ENCODE measurements around the gene HACD3. TPM values are rescaled to one million over a fixed set of nuclear protein-coding genes. Genes with fewer than 3 reads are reported as not detected.
"Not testable (repeated sequence)": the region's sequence is repeated elsewhere in the genome, so short reads cannot be mapped to it uniquely, and the experiment has no call there.

HACD3 gene
- polyA plus RNA-seq, 1 of the 3 experiments (the other 2 are of a cell fraction): 45.7 TPM

- H3K9ac ChIP-seq: no peak overlapping the region
- H3K9me2 ChIP-seq: no peaks in the 10 kb centered on the region; the same call in 1 of the 2 replicates
- no peak overlapping the region for H3K4me2 ChIP-seq
- H3K36me3 ChIP-seq (replicated peaks in 1 of 2; ENCODE audit: control insufficient read depth in 1 of 2, insufficient read depth in 2 of 2, low read length in 1 of 2): peaks cover 15 to 17% of the 10 kb centered on the region in 2 experiments
- WGBS (ENCODE audit: low lambda C conversion rate): 76% methylated on average over 2 of the region's 2 CpGs
- H3F3A ChIP-seq (replicated peaks; ENCODE audit: insufficient read depth): peaks cover 5% of the 10 kb centered on the region
- peaks cover 28% of the 10 kb centered on the region for H4K20me1 ChIP-seq (ENCODE audit: insufficient read depth)
- POLR2A ChIA-PET: no interaction called here
- H2AFZ ChIP-seq (ENCODE audit: low read depth): no peak overlapping the region
- no peaks in the 10 kb centered on the region for H3K9me3 ChIP-seq
- no peak for DNase-seq
- CTCF ChIA-PET: no interaction called here
- H3K27ac ChIP-seq (ENCODE audit: low read depth in 2 of 2, low read length in 1 of 2): no peak overlapping the region
- no peaks in the 10 kb centered on the region; a peak in 1 of 4 replicates for H3K4me1 ChIP-seq (ENCODE audit: control insufficient read depth in 1 of 2, insufficient read depth in 2 of 2, low read depth in 1 of 2, low read length in 1 of 2)
- peaks cover 97% of the 10 kb centered on the region for H3K79me2 ChIP-seq (ENCODE audit: insufficient read depth)
- no peaks in the 10 kb centered on the region for H3K27me3 ChIP-seq (ENCODE audit: insufficient read depth)
- H3K4me3 ChIP-seq (ENCODE audit: low read depth in 2 of 2, low read length in 1 of 2): no peak overlapping the region
- TF ChIP-seq, protein P1, sequence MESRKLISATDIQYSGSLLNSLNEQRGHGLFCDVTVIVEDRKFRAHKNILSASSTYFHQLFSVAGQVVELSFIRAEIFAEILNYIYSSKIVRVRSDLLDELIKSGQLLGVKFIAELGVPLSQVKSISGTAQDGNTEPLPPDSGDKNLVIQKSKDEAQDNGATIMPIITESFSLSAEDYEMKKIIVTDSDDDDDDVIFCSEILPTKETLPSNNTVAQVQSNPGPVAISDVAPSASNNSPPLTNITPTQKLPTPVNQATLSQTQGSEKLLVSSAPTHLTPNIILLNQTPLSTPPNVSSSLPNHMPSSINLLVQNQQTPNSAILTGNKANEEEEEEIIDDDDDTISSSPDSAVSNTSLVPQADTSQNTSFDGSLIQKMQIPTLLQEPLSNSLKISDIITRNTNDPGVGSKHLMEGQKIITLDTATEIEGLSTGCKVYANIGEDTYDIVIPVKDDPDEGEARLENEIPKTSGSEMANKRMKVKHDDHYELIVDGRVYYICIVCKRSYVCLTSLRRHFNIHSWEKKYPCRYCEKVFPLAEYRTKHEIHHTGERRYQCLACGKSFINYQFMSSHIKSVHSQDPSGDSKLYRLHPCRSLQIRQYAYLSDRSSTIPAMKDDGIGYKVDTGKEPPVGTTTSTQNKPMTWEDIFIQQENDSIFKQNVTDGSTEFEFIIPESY (IDR thresholded peaks at IDR 0.05; ENCODE audit: borderline replicate concordance, low read depth): no peak
Observed at GRCh38 chr15:65551183-65551582, 20.9 kb downstream of the HACD3 start.

- Histone ChIP-seq H4K20me1 (ENCODE audit: insufficient read depth) (peaks cover 21% of the 10 kb centered on the region), H3K36me3 (replicated peaks in 1 of 2; ENCODE audit: control insufficient read depth in 1 of 2, insufficient read depth in 2 of 2, low read length in 1 of 2) (peaks cover 21 to 26% of the 10 kb centered on the region in 2 experiments), H3K79me2 (ENCODE audit: insufficient read depth) (peaks cover 82% of the 10 kb centered on the region)
- H3K4me3 ChIP-seq (ENCODE audit: low read depth in 2 of 2, low read length in 1 of 2); H2AFZ ChIP-seq (ENCODE audit: low read depth); DNase-seq; H3F3A ChIP-seq (replicated peaks; ENCODE audit: insufficient read depth); POLR2A ChIA-PET; H3K27ac ChIP-seq (ENCODE audit: low read depth in 2 of 2, low read length in 1 of 2); H3K27me3 ChIP-seq (ENCODE audit: insufficient read depth); H3K9me3 ChIP-seq; H3K4me1 ChIP-seq (ENCODE audit: control insufficient read depth in 1 of 2, insufficient read depth in 2 of 2, low read depth in 1 of 2, low read length in 1 of 2); H3K4me2 ChIP-seq; H3K9me2 ChIP-seq; H3K9ac ChIP-seq: not testable (repeated sequence)
- CTCF ChIA-PET: interaction anchor here (1.2 kb wide), 1 partner anchor 271 kb away, joined by 3 read pairs; no protein-coding TSS in a partner anchor
- 93% methylated on average over 4 of the region's 6 CpGs for WGBS (ENCODE audit: low lambda C conversion rate)
Observed at GRCh38 chr15:65552851-65553250, 22.6 kb downstream of the HACD3 start.

DNA sequence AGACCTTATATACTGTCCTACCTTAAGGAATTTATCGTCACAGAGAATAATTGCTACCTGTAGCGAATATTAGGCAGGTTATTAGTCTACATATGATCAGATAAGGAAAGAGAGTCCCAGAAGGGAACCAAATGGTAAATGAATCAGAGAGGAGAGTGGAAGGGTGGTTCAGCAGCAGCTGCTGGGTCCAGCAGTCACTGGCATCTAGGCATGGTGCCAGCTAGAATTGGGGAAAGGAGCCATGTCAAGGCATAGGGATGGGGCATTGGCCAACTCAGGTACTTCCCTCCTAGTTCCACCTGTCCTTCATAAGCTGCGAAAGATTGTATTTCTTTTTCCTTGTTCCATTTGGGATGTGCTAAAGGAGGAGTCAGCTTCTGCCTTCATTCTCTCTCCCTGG, 23.4 kb downstream of the HACD3 start:
- Histone ChIP-seq H2AFZ (ENCODE audit: low read depth) (no peak overlapping the region), H4K20me1 (ENCODE audit: insufficient read depth) (peaks cover 21% of the 10 kb centered on the region), H3K79me2 (ENCODE audit: insufficient read depth) (peaks cover 79% of the 10 kb centered on the region), H3K9me3 (no peaks in the 10 kb centered on the region), H3K36me3 (replicated peaks in 1 of 2; ENCODE audit: control insufficient read depth in 1 of 2, insufficient read depth in 2 of 2, low read length in 1 of 2) (peaks cover 21 to 34% of the 10 kb centered on the region in 2 experiments), H3K9me2 (no peaks in the 10 kb centered on the region), H3K4me1 (ENCODE audit: control insufficient read depth in 1 of 2, insufficient read depth in 2 of 2, low read depth in 1 of 2, low read length in 1 of 2) (peaks cover 0 to 5% of the 10 kb centered on the region in 2 experiments; a peak in 1 of 4 replicates), H3K27ac (ENCODE audit: low read depth in 2 of 2, low read length in 1 of 2) (no peak overlapping the region), H3K27me3 (ENCODE audit: insufficient read depth) (no peaks in the 10 kb centered on the region), H3K4me3 (ENCODE audit: low read depth in 2 of 2, low read length in 1 of 2) (no peak overlapping the region), H3K9ac (no peak overlapping the region), H3K4me2 (no peak overlapping the region), H3F3A (replicated peaks; ENCODE audit: insufficient read depth) (peaks cover 5% of the 10 kb centered on the region)
- DNase-seq: no peak
- no peak for TF ChIP-seq GABPA (IDR thresholded peaks at IDR 0.05; ENCODE audit: low read depth)
- no peak for TF ChIP-seq RFX5 (IDR thresholded peaks at IDR 0.05; ENCODE audit: low read length)
- TF ChIP-seq JUND (IDR thresholded peaks at IDR 0.05): no peak
- TF ChIP-seq USF2 (IDR thresholded peaks at IDR 0.05; ENCODE audit: borderline replicate concordance, low read depth, low read length): no peak
- TF ChIP-seq ELF1 (IDR thresholded peaks at IDR 0.05): no peak
- TF ChIP-seq FOXM1 (IDR thresholded peaks at IDR 0.05; ENCODE audit: low read depth): no peak
- TF ChIP-seq SMC3 (IDR thresholded peaks at IDR 0.05; ENCODE audit: low read depth, low read length): no peak
- no peak for TF ChIP-seq RXRA (IDR thresholded peaks at IDR 0.05; ENCODE audit: borderline replicate concordance, low read depth)
- TF ChIP-seq POLR2AphosphoS5 (IDR thresholded peaks at IDR 0.05; ENCODE audit: low read depth, low read length): no peak
- no peak for TF ChIP-seq EP300 (IDR thresholded peaks at IDR 0.05; ENCODE audit: borderline replicate concordance in 1 of 2, low read depth in 1 of 2, low read length in 1 of 2)
- no peak for TF ChIP-seq TEAD4 (IDR thresholded peaks at IDR 0.05; ENCODE audit: borderline replicate concordance, insufficient read depth)
- TF ChIP-seq RAD21 (IDR thresholded peaks at IDR 0.05; ENCODE audit: low read length): no peak
- ChIA-PET CTCF (interaction anchor here (1.0 to 1.2 kb wide), 2 partner anchors 87 to 270 kb away, joined by 3 read pairs; no protein-coding TSS in a partner anchor), POLR2A (no interaction called here)
- 98% methylated on average over 3 of the region's 3 CpGs for WGBS (ENCODE audit: low lambda C conversion rate)

All from SK-N-SH (cell line).